ENCODE data around the gene SPG21.

SPG21 gene

GRCh38 chr15:64991536-64992135 is 1.9 kb upstream of the SPG21 start:
- no peak for DNase-seq (ENCODE audit: low read depth in 2 of 2)

GRCh38 chr15:64990168-64990470 is 405 bp upstream of the SPG21 start:
- no peak for DNase-seq (ENCODE audit: low read depth in 2 of 2)

GRCh38 chr15:64987136-64987535 is 2.6 kb downstream of the SPG21 start:
- no peak for DNase-seq (ENCODE audit: low read depth in 2 of 2)

- DNase-seq (ENCODE audit: low read depth in 2 of 2), result no peak
Measured at GRCh38 chr15:64985366-64986033, 4.2 kb downstream of the SPG21 start.

GRCh38 chr15:64982472-64982871 is 7.2 kb downstream of the SPG21 start:
- DNase-seq (ENCODE audit: low read depth in 2 of 2), result no peak

GRCh38 chr15:64981812-64982431 is 7.8 kb downstream of the SPG21 start:
- DNase-seq (ENCODE audit: low read depth in 2 of 2), result no peak

- DNase-seq (ENCODE audit: low read depth in 2 of 2), result no peak
Measured at GRCh38 chr15:64979252-64979710, 10.4 kb downstream of the SPG21 start.

- DNase-seq (ENCODE audit: low read depth in 2 of 2), result no peak
Measured at GRCh38 chr15:64975390-64975789, 14.3 kb downstream of the SPG21 start.

- no peak for DNase-seq (ENCODE audit: low read depth in 2 of 2)
Measured at GRCh38 chr15:64970698-64971097, 19.0 kb downstream of the SPG21 start.

GRCh38 chr15:64969401-64969800 is 20.3 kb downstream of the SPG21 start:
- no peak for DNase-seq (ENCODE audit: low read depth in 2 of 2)

- no peak for DNase-seq (ENCODE audit: low read depth in 2 of 2)
Measured at GRCh38 chr15:64961013-64961412, 28.7 kb downstream of the SPG21 start.

GRCh38 chr15:64960153-64960552 is 29.6 kb downstream of the SPG21 start:
- DNase-seq (ENCODE audit: low read depth in 2 of 2), result no peak

- DNase-seq (ENCODE audit: low read depth in 2 of 2), result no peak
Measured at GRCh38 chr15:64959128-64959527, 30.6 kb downstream of the SPG21 start.

- no peak for DNase-seq (ENCODE audit: low read depth in 2 of 2)
Measured at GRCh38 chr15:64954395-64954794, 35.3 kb downstream of the SPG21 start.

- no peak for DNase-seq (ENCODE audit: low read depth in 2 of 2)
Measured at GRCh38 chr15:64951777-64952418, 37.8 kb downstream of the SPG21 start.

GRCh38 chr15:64950888-64951287 is 38.8 kb downstream of the SPG21 start:
- no peak for DNase-seq (ENCODE audit: low read depth in 2 of 2)

- DNase-seq (ENCODE audit: low read depth in 2 of 2), result no peak
Measured at GRCh38 chr15:64949383-64950186, 40.1 kb downstream of the SPG21 start.

GRCh38 chr15:64948916-64949315 is 40.8 kb downstream of the SPG21 start:
- no peak for DNase-seq (ENCODE audit: low read depth in 2 of 2)

- no peak for DNase-seq (ENCODE audit: low read depth in 2 of 2)
Measured at GRCh38 chr15:64947211-64947610, 42.5 kb downstream of the SPG21 start.

- no peak for DNase-seq (ENCODE audit: low read depth in 2 of 2)
Measured at GRCh38 chr15:64944961-64945360, 44.8 kb downstream of the SPG21 start.

- no peak for DNase-seq (ENCODE audit: low read depth in 2 of 2)
Measured at GRCh38 chr15:64943512-64944225, 46.0 kb downstream of the SPG21 start.
